Measurements from ENCODE around the gene KPNA1. TPM values are rescaled to one million over a fixed set of nuclear protein-coding genes. Genes with fewer than 3 reads are reported as not detected.

The KPNA1 gene
- total RNA-seq, 1 donor from 2014 or later = 54.0 TPM

GRCh38 chr3:122421101-122421500 is 93.6 kb downstream of the KPNA1 start:
- Histone ChIP-seq H3K36me3 (peaks cover 0 to 20% of the 10 kb centered on the region in 2 donors), H3K27ac (no peak overlapping the region), H3K4me3 (no peak overlapping the region), H3K4me1 (peaks cover 13% of the 10 kb centered on the region), H3K27me3 (no peaks in the 10 kb centered on the region), H3K9me3 (no peaks in the 10 kb centered on the region)
- DNase-seq (ENCODE audit: extremely low spot score in 2 of 2) = no peak
- intact Hi-C loops (cut with DNase I) = no loop called here
- TF ChIP-seq CTCF (IDR thresholded peaks at IDR 0.05) = no peak
- TF ChIP-seq POLR2AphosphoS5 (IDR thresholded peaks at IDR 0.05; ENCODE audit: insufficient read depth in 1 of 2, low read depth in 1 of 2) = no peak
- no peak for TF ChIP-seq POLR2A (IDR thresholded peaks at IDR 0.05)

- no peaks in the 10 kb centered on the region for H3K27me3 ChIP-seq
- H3K9me3 ChIP-seq = no peaks in the 10 kb centered on the region
- intact Hi-C loops (cut with DNase I) = no loop called here
- H3K4me3 ChIP-seq = peak overlapping the region; percentile 56 to 64
- DNase-seq (ENCODE audit: extremely low spot score in 2 of 2) = no peak
- H3K36me3 ChIP-seq = no peaks in the 10 kb centered on the region
- H3K4me1 ChIP-seq = peaks cover 27% of the 10 kb centered on the region
- TF ChIP-seq POLR2A (IDR thresholded peaks at IDR 0.05) = no peak
- no peak for TF ChIP-seq POLR2AphosphoS5 (IDR thresholded peaks at IDR 0.05; ENCODE audit: insufficient read depth in 1 of 2, low read depth in 1 of 2)
- TF ChIP-seq CTCF (IDR thresholded peaks at IDR 0.05) = no peak
- peak overlapping the region; percentile 83 for H3K27ac ChIP-seq
Observed at GRCh38 chr3:122416966-122417365, 97.8 kb downstream of the KPNA1 start.

- H3K9me3 ChIP-seq = no peaks in the 10 kb centered on the region
- intact Hi-C loops (cut with DNase I) = no loop called here
- peak within 1 kb of the TSS; percentile 83 for H3K27ac ChIP-seq
- H3K4me3 ChIP-seq = peak within 1 kb of the TSS; percentile 56 to 64
- H3K4me1 ChIP-seq = peaks cover 27% of the 10 kb centered on the region
- H3K36me3 ChIP-seq = no peaks in the 10 kb centered on the region
- H3K27me3 ChIP-seq = no peaks in the 10 kb centered on the region
- TF ChIP-seq CTCF (IDR thresholded peaks at IDR 0.05) (peak in 1 of 3 experiments; percentile 14), POLR2A (IDR thresholded peaks at IDR 0.05) (peak in 1 of 2 donors; percentile 62), POLR2AphosphoS5 (IDR thresholded peaks at IDR 0.05; ENCODE audit: insufficient read depth in 1 of 2, low read depth in 1 of 2) (peak; percentile 90 to 96)
- peak; percentile 99 to 100 for DNase-seq (ENCODE audit: extremely low spot score in 2 of 2)
Observed at GRCh38 chr3:122415762-122416654, 98.7 kb downstream of the KPNA1 start, which contains the start of gene WDR5B. Gene WDR5B (minus strand): TSS chr3:122416062. CDS start chr3:122415528, 534 bp downstream.

GRCh38 chr3:122415104-122415744 is 99.5 kb downstream of the KPNA1 start:
- intact Hi-C loops (cut with DNase I) = no loop called here

More at GRCh38 chr3:122415104-122415744, 99.5 kb downstream of the KPNA1 start:
- no peak for DNase-seq (ENCODE audit: extremely low spot score in 2 of 2)
- no peaks in the 10 kb centered on the region for H3K36me3 ChIP-seq
- no peaks in the 10 kb centered on the region for H3K27me3 ChIP-seq
- H3K4me3 ChIP-seq = peak overlapping the region; percentile 56 to 64
- peak overlapping the region; percentile 83 for H3K27ac ChIP-seq
- TF ChIP-seq POLR2A (IDR thresholded peaks at IDR 0.05) (no peak), POLR2AphosphoS5 (IDR thresholded peaks at IDR 0.05; ENCODE audit: insufficient read depth in 1 of 2, low read depth in 1 of 2) (no peak), CTCF (IDR thresholded peaks at IDR 0.05) (no peak)
- H3K9me3 ChIP-seq = no peaks in the 10 kb centered on the region
- peaks cover 27% of the 10 kb centered on the region for H3K4me1 ChIP-seq

All from vagina (tissue), 2 donors.